Smooth muscle cell (in vitro differentiated cells): Measurements from ENCODE around the gene SUSD2. TPM values are rescaled to one million over a fixed set of nuclear protein-coding genes. Genes with fewer than 3 reads are reported as not detected.

Source experiments
- DNase-seq: peaks from one replicate; lab custom pipeline; 2025; ENCODE audit not compliant: unreplicated experiment; lab: John Stamatoyannopoulos, UW
- H2AFZ ChIP-seq: fragments of 200-600 bp; sonication (generic); 2 replicates; pipeline ENCODE4 v1.6.0; 2016; ENCODE audit warnings: antibody characterized with exemption, low read depth, mild to moderate bottlenecking
- H3F3A ChIP-seq: fragments of 200-600 bp; sonication (generic); 2 replicates; pipeline ENCODE4 v1.6.0; 2017; ENCODE audit warnings: antibody characterized with exemption, low read depth
- H3K27ac ChIP-seq: fragments of 200-600 bp; sonication (generic); 2 replicates; pipeline ENCODE4 v1.5.1; 2016; ENCODE audit warnings: low read depth, mild to moderate bottlenecking
- H3K27me3 ChIP-seq: fragments of 200-600 bp; sonication (generic); 2 replicates; pipeline ENCODE4 v1.6.1; 2016; ENCODE audit warnings: low read depth, mild to moderate bottlenecking
- H3K36me3 ChIP-seq: fragments of 200-600 bp; sonication (generic); 2 replicates; pipeline ENCODE4 v1.5.1; 2016; ENCODE audit warnings: low read depth
- H3K4me1 ChIP-seq: fragments of 200-600 bp; sonication (generic); 2 replicates; pipeline ENCODE4 v1.5.1; 2016; ENCODE audit warnings: low read depth
- H3K4me2 ChIP-seq: fragments of 200-600 bp; sonication (generic); 2 replicates; pipeline ENCODE4 v1.6.0; 2016; ENCODE audit warnings: mild to moderate bottlenecking
- H3K4me3 ChIP-seq: fragments of 200-600 bp; sonication (generic); 2 replicates; pipeline ENCODE4 v1.5.1; 2016; ENCODE audit warnings: mild to moderate bottlenecking
- H3K79me2 ChIP-seq: fragments of 200-600 bp; sonication (generic); 2 replicates; pipeline ENCODE4 v1.6.0; 2016; ENCODE audit warnings: low read depth, mild to moderate bottlenecking
- H3K9ac ChIP-seq: fragments of 200-600 bp; sonication (generic); 2 replicates; pipeline ENCODE4 v1.6.0; 2016; ENCODE audit warnings: low read depth
- H3K9me3 ChIP-seq: fragments of 200-600 bp; sonication (generic); replicated peaks from 2 replicates; pipeline ENCODE4 v1.5.1; 2016; ENCODE audit warnings: low read depth
- H4K20me1 ChIP-seq: fragments of 200-600 bp; sonication (generic); 2 replicates; pipeline ENCODE4 v1.6.0; 2016; ENCODE audit warnings: low read depth
- CTCF ChIP-seq: fragments of 200-600 bp; sonication (generic); IDR thresholded peaks from 2 replicates; pipeline ENCODE4 v1.5.1; 2017; ENCODE audit warnings: borderline replicate concordance, mild to moderate bottlenecking, antibody characterized with exemption; ENCODE audit not compliant: insufficient read depth, poor library complexity, severe bottlenecking
- WGBS: methylation state at CpG from one replicate; pipeline ENCODE4 v1.1.7; 2016; ENCODE audit warnings: low lambda C conversion rate; 5-methylcytosine and 5-hydroxymethylcytosine counted together
- polyA plus RNA-seq: library from polyadenylated mRNA; unstranded; fragments of >200 nt; fragmentation: Nextera tagmentation; extraction: Ambion mirVana; gene quantifications from 2 replicates; pipeline ENCODE4 v1.2.1, GENCODE V29; 2016
- total RNA-seq: library from RNA; depleted of rRNA; stranded (reverse); fragments of >200 nt; gene quantifications from 2 replicates; pipeline ENCODE4 v1.2.3, GENCODE V29; 2014

Gene SUSD2
- total and polyA plus RNA-seq, 2 experiments from 2014 or later = 1.1 to 1.2 TPM

- Histone ChIP-seq H3K9me3 (no peaks in the 10 kb centered on the region), H3K4me1 (peaks cover 3% of the 10 kb centered on the region), H3K27ac (no peak overlapping the region), H3K4me2 (no peak overlapping the region), H3F3A (no peaks in the 10 kb centered on the region), H4K20me1 (no peaks in the 10 kb centered on the region), H3K36me3 (no peaks in the 10 kb centered on the region), H3K79me2 (no peaks in the 10 kb centered on the region), H3K27me3 (no peaks in the 10 kb centered on the region), H3K9ac (no peak overlapping the region), H2AFZ (no peak overlapping the region), H3K4me3 (no peak overlapping the region)
- no peak for TF ChIP-seq CTCF
- DNase-seq = no peak
- 98% methylated on average over 16 of the region's 16 CpGs for WGBS
Observed at GRCh38 chr22:24184057-24184798, 2.9 kb downstream of the SUSD2 start.

GRCh38 chr22:24185001-24185500 lies 3.8 kb downstream of the SUSD2 start:
- Histone ChIP-seq H3K36me3 (no peaks in the 10 kb centered on the region), H3K27ac (no peak overlapping the region), H2AFZ (no peak overlapping the region), H3K27me3 (no peaks in the 10 kb centered on the region), H3K4me1 (peaks cover 3% of the 10 kb centered on the region), H3K9ac (no peak overlapping the region), H3K4me2 (no peak overlapping the region), H3K79me2 (no peaks in the 10 kb centered on the region), H3K4me3 (no peak overlapping the region), H3F3A (no peaks in the 10 kb centered on the region), H4K20me1 (no peaks in the 10 kb centered on the region), H3K9me3 (no peaks in the 10 kb centered on the region)
- WGBS = 97% methylated on average over 14 of the region's 16 CpGs
- no peak for TF ChIP-seq CTCF
- DNase-seq = no peak

- Histone ChIP-seq H3K9ac (no peak overlapping the region), H3K4me1 (peaks cover 3% of the 10 kb centered on the region), H3K79me2 (no peaks in the 10 kb centered on the region), H3K4me3 (no peak overlapping the region), H3K9me3 (no peaks in the 10 kb centered on the region), H3K27me3 (no peaks in the 10 kb centered on the region), H2AFZ (no peak overlapping the region), H3K36me3 (no peaks in the 10 kb centered on the region), H3K27ac (no peak overlapping the region), H4K20me1 (no peaks in the 10 kb centered on the region), H3F3A (no peaks in the 10 kb centered on the region), H3K4me2 (no peak overlapping the region)
- 96% methylated on average over 51 of the region's 51 CpGs for WGBS
- no peak for TF ChIP-seq CTCF
- DNase-seq = no peak
Observed at GRCh38 chr22:24185501-24186351, 4.4 kb downstream of the SUSD2 start.
